ENCODE data around the gene RAP2A.

RAP2A gene

GRCh38 chr13:97422118-97423054 is 11.6 kb upstream of the RAP2A start:
- FAIRE-seq: peak; percentile 21

GRCh38 chr13:97423300-97424045 is 10.5 kb upstream of the RAP2A start:
- FAIRE-seq: no peak

- FAIRE-seq: no peak
These were observed 8.4 kb upstream of the RAP2A start for GRCh38 chr13:97425590-97425989.

- FAIRE-seq: no peak
These were observed 7.3 kb upstream of the RAP2A start for GRCh38 chr13:97426695-97427094.

- no peak for FAIRE-seq
These were observed 4.3 kb upstream of the RAP2A start for GRCh38 chr13:97429681-97430081.

DNA sequence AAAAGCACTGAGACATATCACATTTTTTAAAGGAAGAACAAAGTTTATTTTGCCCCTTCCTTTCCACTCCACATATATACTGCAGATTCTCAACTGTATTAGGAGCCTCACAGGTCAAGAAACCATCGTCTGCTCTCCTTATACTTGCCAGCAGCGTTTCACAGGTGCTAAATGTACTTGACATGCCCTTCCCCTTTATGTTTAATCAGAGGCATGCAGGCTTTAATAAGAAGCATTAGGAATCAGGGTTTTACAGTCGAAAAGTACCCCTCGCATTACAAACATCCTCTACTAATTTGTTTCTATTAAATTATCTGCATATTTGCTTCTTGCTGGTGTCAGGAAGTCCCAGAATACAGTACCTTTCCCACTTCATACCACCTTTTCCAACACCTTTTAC is 3.7 kb upstream of the RAP2A start:
- FAIRE-seq: no peak

DNA sequence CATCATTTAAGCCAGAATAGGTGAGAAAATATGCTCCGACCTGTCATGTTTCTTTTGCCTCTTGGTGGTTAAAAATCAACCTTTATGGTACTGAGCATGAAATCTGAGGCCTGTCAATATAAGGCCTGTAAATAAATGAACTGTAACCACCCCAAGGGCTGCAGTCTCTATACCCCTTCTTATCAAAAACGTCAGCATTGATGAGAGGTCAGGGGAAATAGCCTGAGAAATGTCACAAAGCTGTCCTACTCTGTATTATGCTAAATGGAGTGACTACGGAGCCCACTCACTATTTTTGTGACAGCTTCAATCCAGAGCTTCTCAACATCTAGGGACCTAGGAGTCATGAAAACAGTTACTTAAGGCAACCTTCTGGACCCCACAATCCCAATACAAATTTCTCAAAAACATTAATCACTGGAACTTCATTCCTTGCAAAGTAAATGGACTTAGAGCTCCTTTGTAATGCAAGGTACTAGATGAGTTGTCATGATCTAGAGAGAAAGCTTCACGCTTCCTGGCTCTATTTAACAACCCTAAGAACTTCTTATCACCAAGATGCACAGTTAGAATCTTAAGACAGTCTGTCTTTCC is 2.7 kb upstream of the RAP2A start:
- no peak for FAIRE-seq

GRCh38 chr13:97432232-97432916 is 1.6 kb upstream of the RAP2A start:
- FAIRE-seq: no peak

- peak; percentile 92 for FAIRE-seq
These were observed 847 bp upstream of the RAP2A start for GRCh38 chr13:97432917-97433726.

- FAIRE-seq: no peak
These were observed 630 bp downstream of the RAP2A start for GRCh38 chr13:97434397-97435201.

DNA sequence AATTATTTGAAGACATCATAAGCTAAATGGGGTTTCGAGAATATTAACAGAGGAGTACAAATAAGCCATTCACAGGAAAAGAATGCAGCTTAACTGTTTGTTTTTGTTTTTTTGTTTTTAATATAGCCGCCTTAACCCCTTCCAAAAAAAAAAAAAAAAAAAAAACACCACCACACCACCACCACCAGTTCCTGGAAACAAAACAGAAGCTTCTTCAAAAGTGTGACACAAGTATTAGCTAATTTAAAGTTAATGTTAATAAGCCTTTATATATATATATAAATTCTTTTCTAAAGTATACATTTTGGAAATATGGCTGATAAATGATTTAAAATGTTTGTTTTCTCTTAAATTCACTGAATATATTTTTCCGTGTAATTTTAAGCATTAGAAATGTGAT is 1.4 kb downstream of the RAP2A start:
- peak; percentile 61 for FAIRE-seq

GRCh38 chr13:97435794-97436193 is 1.8 kb downstream of the RAP2A start:
- no peak for FAIRE-seq

GRCh38 chr13:97436845-97437244 is 2.9 kb downstream of the RAP2A start:
- FAIRE-seq: no peak

DNA sequence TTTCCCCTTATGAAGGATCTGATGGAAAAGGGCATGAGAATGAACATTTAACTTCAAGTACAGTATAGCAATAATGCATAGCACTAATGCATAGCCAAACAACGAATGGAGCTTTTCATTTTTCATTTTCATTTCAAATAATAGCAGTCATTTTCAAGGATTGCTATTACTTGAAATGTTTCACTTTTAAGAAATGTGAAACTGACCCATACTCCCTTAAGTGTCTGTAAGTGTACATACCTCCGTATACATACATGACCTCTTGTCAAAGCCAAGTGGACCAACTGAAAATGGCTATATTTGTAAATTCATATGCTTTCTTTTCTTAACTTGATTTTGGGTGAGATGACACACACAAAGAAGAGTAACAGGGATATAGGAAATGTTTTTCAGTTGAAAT is 3.8 kb downstream of the RAP2A start:
- no peak for FAIRE-seq

DNA sequence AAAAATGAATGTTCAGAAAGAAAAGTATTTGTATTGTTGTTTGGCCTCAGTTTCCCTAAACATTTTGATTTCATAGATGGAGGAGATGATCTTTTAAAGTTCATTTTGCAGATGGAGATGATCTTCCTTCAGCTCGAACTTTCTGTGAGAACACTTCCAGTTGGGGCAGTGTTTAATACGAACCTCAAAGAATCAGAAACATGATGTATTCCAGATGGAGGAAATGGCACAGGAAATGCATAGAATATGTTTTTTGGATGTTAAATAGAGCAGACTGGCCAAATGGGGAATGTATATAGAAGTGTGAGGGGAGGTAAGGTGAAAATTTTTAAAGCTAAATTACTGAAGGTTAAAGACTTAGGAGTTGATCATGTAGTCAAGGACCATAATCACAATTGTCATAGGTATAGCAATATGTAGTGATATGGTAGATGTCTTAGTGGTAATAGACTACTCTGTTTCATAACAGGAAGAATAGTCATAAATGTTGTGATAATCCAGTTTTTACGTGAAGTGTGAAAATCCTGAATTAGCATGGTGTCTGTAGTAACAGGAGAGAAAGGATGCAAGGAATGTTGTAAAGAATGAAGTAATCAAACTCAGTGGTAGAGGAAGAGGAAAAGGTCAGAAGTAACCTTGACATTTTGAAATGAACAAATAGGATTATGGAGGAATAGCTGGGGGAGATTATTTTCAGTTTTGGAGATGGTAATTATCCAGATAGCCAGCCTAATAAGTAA is 5.1 kb downstream of the RAP2A start:
- FAIRE-seq: no peak

GRCh38 chr13:97440598-97441170 is 6.7 kb downstream of the RAP2A start:
- no peak for FAIRE-seq

GRCh38 chr13:97441368-97441767 is 7.4 kb downstream of the RAP2A start:
- FAIRE-seq: no peak

- FAIRE-seq: no peak
These were observed 11.7 kb downstream of the RAP2A start for GRCh38 chr13:97445522-97446187.

GRCh38 chr13:97446448-97446847 is 12.5 kb downstream of the RAP2A start:
- no peak for FAIRE-seq

All from colon (tissue), 2 donors.